Osteoblast (primary cell): ENCODE data around the gene GAS7. TPM values are rescaled to one million over a fixed set of nuclear protein-coding genes. Genes with fewer than 3 reads are reported as not detected.

Experiments
- DNase-seq: peaks from one replicate; pipeline ENCODE4 v3.0.0; 2011; ENCODE audit warnings: low spot score, mixed read lengths; ENCODE audit not compliant: insufficient read length; ENCODE audit errors: missing footprints
- H2AFZ ChIP-seq: 2 replicates; pipeline ENCODE4 v1.6.0; 2011; ENCODE audit warnings: mild to moderate bottlenecking, low read length
- H3K27ac ChIP-seq: 2 replicates; pipeline ENCODE4 v1.5.1; 2011; ENCODE audit warnings: mild to moderate bottlenecking, low read depth, low read length, moderate library complexity
- H3K27me3 ChIP-seq: 2 replicates; pipeline ENCODE4 v1.6.0; 2012; ENCODE audit warnings: mild to moderate bottlenecking, control low read depth, inconsistent platforms, low read length, moderate library complexity; ENCODE audit not compliant: insufficient read depth
- H3K36me3 ChIP-seq: 2 replicates; pipeline ENCODE4 v1.5.1; 2011; ENCODE audit warnings: mild to moderate bottlenecking, low read length, control low read depth, moderate library complexity; ENCODE audit not compliant: insufficient read depth
- H3K4me1 ChIP-seq: 2 replicates; pipeline ENCODE4 v1.5.1; 2011; ENCODE audit warnings: mild to moderate bottlenecking, low read length, control low read depth, moderate library complexity; ENCODE audit not compliant: insufficient read depth
- H3K4me2 ChIP-seq: 2 replicates; pipeline ENCODE4 v1.6.0; 2011; ENCODE audit warnings: mild to moderate bottlenecking, low read length; ENCODE audit not compliant: insufficient read depth
- H3K4me3 ChIP-seq: fragments of 200-600 bp; sonication (generic); 3 replicates; pipeline ENCODE4 v1.5.1; 2012; ENCODE audit warnings: mild to moderate bottlenecking, low read length, inconsistent platforms; ENCODE audit not compliant: insufficient read depth
- H3K79me2 ChIP-seq: 2 replicates; pipeline ENCODE4 v1.6.0; 2012; ENCODE audit warnings: mild to moderate bottlenecking, low read length, control low read depth, inconsistent platforms; ENCODE audit not compliant: insufficient read depth
- H3K9me3 ChIP-seq: 2 replicates; pipeline ENCODE4 v1.5.1; 2011; ENCODE audit warnings: low read depth, low read length, control low read depth
- H4K20me1 ChIP-seq: 2 replicates; pipeline ENCODE4 v1.6.0; 2012; ENCODE audit warnings: mild to moderate bottlenecking, low read length, control low read depth; ENCODE audit not compliant: insufficient read depth
- CTCF ChIP-seq: IDR thresholded peaks from 2 replicates; pipeline ENCODE4 v1.5.1; 2011; ENCODE audit warnings: mild to moderate bottlenecking, low read depth, low read length, moderate library complexity; ENCODE audit errors: extremely low read depth
- total RNA-seq: library from RNA; depleted of rRNA; stranded (reverse); fragments of >200 nt; gene quantifications from 2 replicates; pipeline ENCODE4 v1.2.3, GENCODE V29; 2012

GAS7 gene
- total RNA-seq, 1 donor = 3.6 TPM

GRCh38 chr17:10149573-10150399, 48.6 kb downstream of the GAS7 start:
- H3K36me3 ChIP-seq = no peaks in the 10 kb centered on the region
- H4K20me1 ChIP-seq = no peaks in the 10 kb centered on the region
- H3K4me1 ChIP-seq = no peaks in the 10 kb centered on the region
- H3K27me3 ChIP-seq = no peaks in the 10 kb centered on the region
- no peak overlapping the region for H3K4me2 ChIP-seq
- no peak for TF ChIP-seq CTCF
- DNase-seq = peak; percentile 74
- H2AFZ ChIP-seq = no peak overlapping the region
- no peaks in the 10 kb centered on the region for H3K9me3 ChIP-seq
- H3K4me3 ChIP-seq = no peak overlapping the region
- H3K27ac ChIP-seq = no peak overlapping the region
- H3K79me2 ChIP-seq = no peaks in the 10 kb centered on the region

DNA sequence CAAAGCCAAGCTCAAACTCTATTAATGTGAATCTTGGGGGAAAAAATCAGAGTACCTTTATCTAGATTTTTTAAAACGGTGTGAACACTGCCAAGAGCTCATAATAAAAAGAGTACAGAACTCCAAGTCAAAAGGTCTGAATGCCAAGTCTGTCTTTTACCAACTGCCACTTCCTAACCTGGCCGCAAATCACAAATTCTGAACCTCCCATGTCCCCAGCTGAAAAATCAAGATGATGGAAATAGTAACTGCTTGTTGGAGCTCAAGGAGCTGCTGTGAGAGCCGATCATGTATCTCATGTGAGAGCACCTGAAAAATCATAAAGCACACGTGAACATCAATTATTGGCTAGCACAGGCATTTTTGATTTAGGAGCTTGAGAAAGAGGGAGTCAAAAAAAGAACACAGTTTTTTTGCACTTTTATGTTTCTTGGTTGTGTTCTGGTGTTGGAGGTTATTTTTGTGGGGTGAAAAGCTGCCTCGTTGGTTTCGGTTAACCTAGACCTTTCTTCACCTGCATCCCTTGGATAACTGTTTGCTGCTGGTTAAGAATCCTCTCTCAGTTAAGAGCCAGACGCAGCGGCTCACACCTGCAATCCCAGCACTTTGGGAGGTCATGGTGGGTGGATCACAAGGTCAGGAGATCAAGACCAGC, 50.5 kb downstream of the GAS7 start:
- Histone ChIP-seq H3K9me3 (no peaks in the 10 kb centered on the region), H3K79me2 (no peaks in the 10 kb centered on the region), H3K27me3 (no peaks in the 10 kb centered on the region), H3K4me2 (no peak overlapping the region), H2AFZ (no peak overlapping the region), H3K27ac (no peak overlapping the region), H3K4me3 (no peak overlapping the region), H3K36me3 (no peaks in the 10 kb centered on the region), H4K20me1 (no peaks in the 10 kb centered on the region), H3K4me1 (no peaks in the 10 kb centered on the region)
- no peak for DNase-seq
- TF ChIP-seq CTCF = no peak

- Histone ChIP-seq H3K4me1 (no peaks in the 10 kb centered on the region), H3K4me2 (no peak overlapping the region), H4K20me1 (no peaks in the 10 kb centered on the region), H3K9me3 (no peaks in the 10 kb centered on the region), H3K36me3 (no peaks in the 10 kb centered on the region), H3K79me2 (no peaks in the 10 kb centered on the region), H3K27me3 (no peaks in the 10 kb centered on the region), H3K27ac (no peak overlapping the region), H3K4me3 (no peak overlapping the region), H2AFZ (no peak overlapping the region)
- TF ChIP-seq CTCF = no peak
- DNase-seq = no peak
These were observed 51.4 kb downstream of the GAS7 start for GRCh38 chr17:10147040-10147439.

GRCh38 chr17:10144982-10145381, 53.4 kb downstream of the GAS7 start:
- no peak for TF ChIP-seq CTCF
- no peaks in the 10 kb centered on the region for H4K20me1 ChIP-seq
- no peaks in the 10 kb centered on the region for H3K79me2 ChIP-seq
- H3K36me3 ChIP-seq = no peaks in the 10 kb centered on the region
- no peak overlapping the region for H3K4me3 ChIP-seq
- H2AFZ ChIP-seq = no peak overlapping the region
- no peaks in the 10 kb centered on the region for H3K27me3 ChIP-seq
- no peak overlapping the region for H3K27ac ChIP-seq
- H3K4me2 ChIP-seq = no peak overlapping the region
- H3K9me3 ChIP-seq = no peaks in the 10 kb centered on the region
- no peak for DNase-seq
- H3K4me1 ChIP-seq = no peaks in the 10 kb centered on the region
